ENCODE measurements around the gene FMN1.

The FMN1 gene

GRCh38 chr15:33194704-33195670 is at the start of gene FMN1:
Gene FMN1 (minus strand): TSS chr15:33194714. CDS start chr15:33154914, 39,800 bp downstream.
- peak; percentile 70 to 94 for DNase-seq (ENCODE audit: low spot score in 2 of 2)
- Histone ChIP-seq H3K4me1 (peaks cover 3% of the 10 kb centered on the region; the same call in 1 of the 2 replicates), H3K27me3 (ENCODE audit: low read depth) (peaks cover 11% of the 10 kb centered on the region), H3K36me3 (replicated peaks) (no peaks in the 10 kb centered on the region), H3K9me3 (no peaks in the 10 kb centered on the region), H3K4me3 (peak within 1 kb of the TSS; percentile 22)
- in situ Hi-C loops (cut with MboI; ENCODE audit: low sequenced_read_pairs), result no loop called here

- no peak overlapping the region for H3K4me3 ChIP-seq
- DNase-seq (ENCODE audit: low spot score in 2 of 2), result no peak
- no peaks in the 10 kb centered on the region for H3K36me3 ChIP-seq (replicated peaks)
- H3K9me3 ChIP-seq, result no peaks in the 10 kb centered on the region
- no peaks in the 10 kb centered on the region for H3K4me1 ChIP-seq
- in situ Hi-C loops (cut with MboI; ENCODE audit: low sequenced_read_pairs), result no loop called here
- H3K27me3 ChIP-seq (ENCODE audit: low read depth), result peaks cover 8% of the 10 kb centered on the region
These were observed 49.4 kb upstream of the FMN1 start for GRCh38 chr15:33243869-33244268.

- H3K9me3 ChIP-seq, result no peaks in the 10 kb centered on the region
- H3K27me3 ChIP-seq (ENCODE audit: low read depth), result peaks cover 8% of the 10 kb centered on the region
- H3K4me3 ChIP-seq, result no peak overlapping the region
- H3K36me3 ChIP-seq (replicated peaks), result no peaks in the 10 kb centered on the region
- no peak for DNase-seq (ENCODE audit: low spot score in 2 of 2)
- in situ Hi-C loops (cut with MboI; ENCODE audit: low sequenced_read_pairs), result no loop called here
- H3K4me1 ChIP-seq, result no peaks in the 10 kb centered on the region
These were observed 48.9 kb upstream of the FMN1 start for GRCh38 chr15:33243393-33243792.

GRCh38 chr15:33242669-33243191 is 48.2 kb upstream of the FMN1 start:
- H3K36me3 ChIP-seq (replicated peaks), result no peaks in the 10 kb centered on the region
- peak in 1 of 2 experiments; percentile 42 for DNase-seq (ENCODE audit: low spot score in 2 of 2)
- no peak overlapping the region for H3K4me3 ChIP-seq
- H3K27me3 ChIP-seq (ENCODE audit: low read depth), result peaks cover 8% of the 10 kb centered on the region
- H3K9me3 ChIP-seq, result no peaks in the 10 kb centered on the region
- in situ Hi-C loops (cut with MboI; ENCODE audit: low sequenced_read_pairs), result no loop called here
- no peaks in the 10 kb centered on the region for H3K4me1 ChIP-seq

- H3K4me3 ChIP-seq, result no peak overlapping the region
- in situ Hi-C loops (cut with MboI; ENCODE audit: low sequenced_read_pairs), result no loop called here
- peaks cover 12% of the 10 kb centered on the region for H3K27me3 ChIP-seq (ENCODE audit: low read depth)
- no peak for DNase-seq (ENCODE audit: low spot score in 2 of 2)
- no peaks in the 10 kb centered on the region for H3K36me3 ChIP-seq (replicated peaks)
- no peaks in the 10 kb centered on the region for H3K9me3 ChIP-seq
- no peaks in the 10 kb centered on the region for H3K4me1 ChIP-seq
These were observed 47.7 kb upstream of the FMN1 start for GRCh38 chr15:33242165-33242564.

GRCh38 chr15:33236841-33237509 is 42.5 kb upstream of the FMN1 start:
- in situ Hi-C loops (cut with MboI; ENCODE audit: low sequenced_read_pairs), result no loop called here

GRCh38 chr15:33234020-33234461 is 39.5 kb upstream of the FMN1 start:
- Histone ChIP-seq H3K27me3 (ENCODE audit: low read depth) (peaks cover 47% of the 10 kb centered on the region), H3K4me1 (no peaks in the 10 kb centered on the region), H3K9me3 (no peaks in the 10 kb centered on the region), H3K36me3 (replicated peaks) (no peaks in the 10 kb centered on the region), H3K4me3 (no peak overlapping the region)
- in situ Hi-C loops (cut with MboI; ENCODE audit: low sequenced_read_pairs), result no loop called here
- DNase-seq (ENCODE audit: low spot score in 2 of 2), result peak; percentile 8 to 18

More at GRCh38 chr15:33236841-33237509, 42.5 kb upstream of the FMN1 start:
- no peaks in the 10 kb centered on the region for H3K9me3 ChIP-seq
- peaks cover 37% of the 10 kb centered on the region for H3K27me3 ChIP-seq (ENCODE audit: low read depth)
- DNase-seq (ENCODE audit: low spot score in 2 of 2), result no peak
- no peaks in the 10 kb centered on the region for H3K4me1 ChIP-seq
- no peaks in the 10 kb centered on the region for H3K36me3 ChIP-seq (replicated peaks)
- H3K4me3 ChIP-seq, result no peak overlapping the region

- in situ Hi-C loops (cut with MboI; ENCODE audit: low sequenced_read_pairs), result no loop called here
- no peak overlapping the region for H3K4me3 ChIP-seq
- H3K36me3 ChIP-seq (replicated peaks), result no peaks in the 10 kb centered on the region
- peaks cover 24% of the 10 kb centered on the region for H3K27me3 ChIP-seq (ENCODE audit: low read depth)
- DNase-seq (ENCODE audit: low spot score in 2 of 2), result peak; percentile 32 to 49
- H3K4me1 ChIP-seq, result no peaks in the 10 kb centered on the region
- no peaks in the 10 kb centered on the region for H3K9me3 ChIP-seq
These were observed 32.2 kb upstream of the FMN1 start for GRCh38 chr15:33226559-33227181.

- Histone ChIP-seq H3K4me1 (no peaks in the 10 kb centered on the region), H3K27me3 (ENCODE audit: low read depth) (peaks cover 20% of the 10 kb centered on the region), H3K9me3 (no peaks in the 10 kb centered on the region; the same call in 1 of the 2 replicates), H3K36me3 (replicated peaks) (no peaks in the 10 kb centered on the region), H3K4me3 (no peak overlapping the region)
- in situ Hi-C loops (cut with MboI; ENCODE audit: low sequenced_read_pairs), result no loop called here
- peak in 1 of 2 experiments; percentile 60 for DNase-seq (ENCODE audit: low spot score in 2 of 2)
These were observed 23.6 kb upstream of the FMN1 start for GRCh38 chr15:33218071-33218491.

GRCh38 chr15:33215941-33216872 is 21.7 kb upstream of the FMN1 start:
- in situ Hi-C loops (cut with MboI; ENCODE audit: low sequenced_read_pairs), result no loop called here
- H3K4me3 ChIP-seq, result no peak overlapping the region
- no peaks in the 10 kb centered on the region for H3K36me3 ChIP-seq (replicated peaks)
- DNase-seq (ENCODE audit: low spot score in 2 of 2), result peak in 1 of 2 experiments; percentile 12
- H3K4me1 ChIP-seq, result no peaks in the 10 kb centered on the region
- peaks cover 17% of the 10 kb centered on the region for H3K27me3 ChIP-seq (ENCODE audit: low read depth)
- no peaks in the 10 kb centered on the region; the same call in none of the 2 replicates for H3K9me3 ChIP-seq

GRCh38 chr15:33211176-33211808 is 16.8 kb upstream of the FMN1 start:
- H3K9me3 ChIP-seq, result no peaks in the 10 kb centered on the region; the same call in 1 of the 2 replicates
- no peak for DNase-seq (ENCODE audit: low spot score in 2 of 2)
- H3K4me3 ChIP-seq, result no peak overlapping the region
- in situ Hi-C loops (cut with MboI; ENCODE audit: low sequenced_read_pairs), result no loop called here
- no peaks in the 10 kb centered on the region for H3K36me3 ChIP-seq (replicated peaks)
- peaks cover 13% of the 10 kb centered on the region for H3K27me3 ChIP-seq (ENCODE audit: low read depth)
- H3K4me1 ChIP-seq, result no peaks in the 10 kb centered on the region; the same call in 1 of the 2 replicates

Measured in HAP-1 (cell line).